Putamen (tissue), 1 donor: ENCODE data around the gene TGFB1.

ENCODE experiments used
- DNase-seq: peaks from one replicate; pipeline ENCODE4 v3.0.0-alpha.2; 2016; ENCODE audit warnings: low spot score

TGFB1 gene

DNA sequence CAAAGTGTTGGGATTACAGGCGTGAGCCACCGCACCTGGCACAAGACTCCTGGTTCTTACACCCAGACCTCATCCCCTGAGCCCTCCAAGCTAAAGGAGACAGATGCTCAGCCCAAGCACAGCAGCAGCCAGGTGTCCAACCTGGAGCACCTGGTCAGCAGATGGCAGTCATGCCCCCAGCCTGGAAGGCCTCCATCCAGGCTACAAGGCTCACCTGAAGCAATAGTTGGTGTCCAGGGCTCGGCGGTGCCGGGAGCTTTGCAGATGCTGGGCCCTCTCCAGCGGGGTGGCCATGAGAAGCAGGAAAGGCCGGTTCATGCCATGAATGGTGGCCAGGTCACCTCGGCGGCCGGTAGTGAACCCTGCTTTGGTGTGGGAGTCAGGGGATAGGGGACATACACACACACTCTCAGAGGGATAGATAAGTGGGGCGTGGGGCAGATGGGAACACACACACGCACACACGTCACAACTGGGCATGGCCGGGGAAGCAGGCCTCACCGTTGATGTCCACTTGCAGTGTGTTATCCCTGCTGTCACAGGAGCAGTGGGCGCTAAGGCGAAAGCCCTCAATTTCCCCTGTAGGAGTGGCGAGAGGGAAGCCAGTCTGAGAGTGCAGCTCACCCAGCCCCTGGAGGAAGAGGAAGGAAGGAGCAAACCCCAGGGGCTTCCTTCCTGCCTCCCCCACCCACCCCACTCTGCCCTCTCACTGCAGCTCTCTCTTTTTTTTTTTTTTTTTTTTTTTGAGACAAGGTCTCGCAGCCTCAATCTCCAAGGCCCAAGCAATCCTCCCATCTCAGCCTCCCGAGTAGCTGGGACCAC is 11.8 kb downstream of the TGFB1 start:
- DNase-seq: no peak

DNA sequence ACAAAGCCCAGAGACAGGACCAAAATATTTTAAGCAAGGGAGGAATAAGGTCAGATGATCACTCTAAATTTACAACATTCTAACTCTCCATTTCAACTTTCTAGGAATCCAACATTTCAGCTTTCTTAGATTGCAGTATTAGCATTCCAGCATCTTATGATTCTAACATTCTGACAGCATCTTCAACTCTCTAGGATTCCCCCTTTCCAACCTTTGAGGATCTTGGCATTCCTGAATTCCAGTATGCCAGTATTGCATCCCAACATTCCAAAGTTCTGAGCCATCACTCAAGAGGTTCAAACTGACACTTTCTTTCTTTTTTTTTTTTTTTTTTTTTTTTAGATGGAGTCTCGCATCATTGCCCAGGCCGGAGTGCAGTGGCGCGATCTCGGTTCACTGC is 13.8 kb downstream of the TGFB1 start:
- DNase-seq: no peak

DNA sequence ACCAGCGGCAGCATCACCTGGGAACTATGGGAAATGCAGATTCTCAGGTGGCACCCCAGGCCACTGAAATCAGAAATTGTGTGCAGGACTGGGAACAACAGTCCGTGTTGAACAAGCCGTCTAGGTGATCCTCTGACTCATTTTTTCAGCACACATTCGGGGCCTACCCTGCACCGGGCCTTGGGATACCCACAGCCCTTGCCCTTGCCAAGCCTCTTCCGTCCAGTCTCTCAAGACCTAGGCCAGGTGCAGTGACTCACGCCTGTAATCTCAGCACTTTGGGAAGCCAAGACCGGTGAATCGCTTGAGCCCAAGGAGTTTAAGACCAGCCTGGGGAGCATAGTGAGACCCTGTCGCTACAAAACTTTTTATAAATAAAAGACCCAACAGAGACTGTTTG is 18.3 kb downstream of the TGFB1 start:
- no peak for DNase-seq

DNA sequence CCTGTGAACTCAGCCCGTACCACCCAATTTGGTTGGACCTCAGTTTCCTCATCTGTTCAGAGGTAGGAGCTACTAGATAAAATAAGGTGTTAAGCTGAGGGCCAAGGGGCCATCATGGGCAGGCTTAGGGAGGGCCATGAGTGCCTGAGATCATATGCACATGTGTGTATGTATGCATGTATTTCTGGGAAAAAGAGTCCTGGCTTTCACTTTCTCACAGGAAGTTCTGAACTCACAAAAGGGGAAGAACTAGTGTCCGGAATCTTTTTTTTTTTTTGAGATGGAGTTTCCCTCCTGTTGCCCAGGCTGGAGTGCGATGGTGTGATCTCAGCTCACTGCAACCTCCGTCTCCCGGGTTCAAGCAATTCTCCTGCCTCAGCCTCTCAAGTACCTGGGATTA is 18.9 kb downstream of the TGFB1 start:
- DNase-seq: no peak

DNA sequence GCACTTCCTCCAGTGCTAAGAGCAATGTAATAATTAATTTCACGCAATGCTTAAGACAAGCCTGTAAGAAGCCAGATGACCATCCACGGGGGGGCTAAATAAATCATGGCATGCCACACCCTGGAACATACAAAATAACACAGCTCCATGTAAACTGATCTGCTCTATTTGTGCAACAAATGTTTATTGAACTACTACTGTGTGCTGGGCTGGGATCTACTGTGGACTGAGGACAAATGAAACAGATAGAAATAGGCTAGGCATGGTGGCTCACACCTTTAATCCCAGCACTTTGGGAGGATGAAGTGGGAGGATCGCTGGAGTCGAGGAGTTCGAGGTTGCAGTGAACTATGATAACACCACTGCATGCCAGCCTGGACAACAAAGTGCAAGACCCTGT is 21.3 kb downstream of the TGFB1 start:
- no peak for DNase-seq

DNA sequence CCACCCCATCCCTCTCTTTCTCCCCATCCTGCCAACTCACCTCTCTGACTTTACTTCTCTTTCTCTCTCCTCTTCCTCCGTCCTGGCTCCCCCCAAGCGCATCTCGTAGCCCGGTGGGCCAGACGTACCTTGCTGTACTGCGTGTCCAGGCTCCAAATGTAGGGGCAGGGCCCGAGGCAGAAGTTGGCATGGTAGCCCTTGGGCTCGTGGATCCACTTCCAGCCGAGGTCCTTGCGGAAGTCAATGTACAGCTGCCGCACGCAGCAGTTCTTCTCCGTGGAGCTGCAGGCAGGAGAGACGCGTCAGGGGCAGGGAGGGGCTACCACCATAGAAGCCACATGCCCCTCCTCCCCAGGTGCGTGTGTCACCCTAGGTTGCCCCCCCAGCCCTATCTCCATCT is 21.7 kb downstream of the TGFB1 start:
- DNase-seq: no peak

DNA sequence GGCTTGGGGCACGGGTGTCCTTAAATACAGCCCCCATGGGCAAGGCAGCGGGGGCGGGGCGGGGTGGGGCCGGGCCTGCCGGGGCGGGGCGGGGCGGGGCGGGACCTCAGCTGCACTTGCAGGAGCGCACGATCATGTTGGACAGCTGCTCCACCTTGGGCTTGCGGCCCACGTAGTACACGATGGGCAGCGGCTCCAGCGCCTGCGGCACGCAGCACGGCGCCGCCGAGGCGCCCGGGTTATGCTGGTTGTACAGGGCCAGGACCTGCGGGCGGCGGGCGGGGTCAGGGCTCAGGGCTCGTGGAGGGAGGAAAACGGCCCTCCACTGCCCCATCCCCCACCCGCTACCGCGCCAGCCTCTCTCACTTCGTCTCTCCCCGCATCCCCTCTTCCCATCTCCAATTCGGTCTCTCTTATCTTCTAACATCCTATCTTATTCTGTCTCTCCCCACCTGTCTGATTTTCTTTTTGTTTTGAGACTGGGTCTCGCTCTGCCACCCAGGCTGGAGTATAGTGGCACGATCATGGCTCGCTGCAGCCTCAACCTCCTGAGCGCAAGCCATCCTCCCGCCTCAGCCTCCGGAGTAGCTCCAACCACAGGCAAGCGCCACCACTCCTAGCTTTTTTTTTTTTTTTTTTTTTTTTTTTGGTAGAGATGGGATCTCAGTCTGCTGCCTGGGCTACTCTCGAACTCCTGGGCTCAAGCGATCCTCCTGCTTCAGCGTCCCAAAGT is 22.6 kb downstream of the TGFB1 start:
- no peak for DNase-seq

DNA sequence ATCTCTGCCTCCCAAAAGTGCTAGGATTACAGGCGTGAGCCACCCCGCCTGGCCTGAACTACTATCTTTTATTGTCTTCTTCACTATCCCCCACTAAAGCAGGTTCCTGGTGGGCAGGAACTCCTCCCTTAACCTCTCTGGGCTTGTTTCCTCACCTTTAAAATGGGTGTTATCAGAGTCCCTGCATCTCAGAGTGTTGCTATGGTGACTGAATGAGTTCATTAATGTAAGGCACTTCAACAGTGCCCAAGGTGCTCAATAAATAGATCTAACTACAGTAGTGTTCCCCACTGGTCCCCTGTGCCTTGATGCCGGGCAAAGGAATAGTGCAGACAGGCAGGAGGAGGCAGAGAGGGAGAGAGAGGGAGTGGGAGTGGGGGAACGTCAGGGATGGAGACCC is 23.2 kb downstream of the TGFB1 start:
- DNase-seq: no peak

DNA sequence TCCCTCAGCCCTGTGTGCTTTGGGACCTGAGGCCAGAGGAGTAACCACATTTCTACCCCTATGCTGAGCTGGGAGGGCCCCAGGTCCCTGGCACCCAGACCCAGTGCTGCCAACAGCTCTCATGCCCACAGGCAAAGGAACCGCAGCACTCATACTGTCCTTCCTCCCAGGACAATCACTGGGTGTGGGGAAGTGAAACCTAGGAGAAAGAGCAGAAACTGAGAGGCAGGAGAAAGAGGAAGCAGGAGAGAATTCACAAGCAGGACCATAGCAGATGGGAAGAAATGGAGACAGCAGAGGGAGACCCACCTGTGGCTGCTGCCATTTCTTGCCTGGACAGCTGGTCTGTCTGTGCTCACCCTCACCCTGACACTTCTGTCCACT is 24.9 kb downstream of the TGFB1 start:
- DNase-seq: no peak

DNA sequence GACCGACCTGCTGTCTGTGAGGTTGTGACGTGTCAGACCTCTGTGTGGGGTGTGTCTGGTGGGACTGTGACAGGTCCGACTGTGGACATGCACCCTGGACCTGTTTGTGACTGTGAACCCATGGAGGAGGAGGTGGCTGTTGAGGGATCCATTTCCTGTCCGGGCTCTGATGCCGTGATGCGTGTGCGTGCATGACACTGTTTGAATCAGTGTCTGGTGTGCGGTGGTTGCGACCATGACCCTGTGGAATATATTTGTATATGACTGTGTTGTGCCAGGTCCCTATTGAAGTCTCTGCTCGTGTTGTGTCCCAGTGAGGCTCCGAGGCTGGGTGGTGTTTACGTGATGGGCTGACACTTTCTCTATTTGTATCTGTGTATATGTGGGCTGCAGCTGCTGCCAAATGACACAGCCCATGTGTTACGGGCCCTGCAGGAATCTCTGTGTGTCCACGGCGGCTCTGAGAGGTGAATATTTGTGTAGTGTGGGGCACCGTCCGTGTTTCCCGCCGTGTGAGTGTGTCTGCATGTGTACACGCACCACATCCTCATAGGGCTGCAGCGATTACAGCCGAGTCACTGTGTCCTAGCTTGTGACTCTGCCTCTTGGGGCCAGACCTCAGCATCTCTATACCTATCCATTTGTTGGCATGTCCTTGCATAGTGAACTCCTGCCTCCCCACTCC is 25.4 kb downstream of the TGFB1 start:
- DNase-seq: no peak

DNA sequence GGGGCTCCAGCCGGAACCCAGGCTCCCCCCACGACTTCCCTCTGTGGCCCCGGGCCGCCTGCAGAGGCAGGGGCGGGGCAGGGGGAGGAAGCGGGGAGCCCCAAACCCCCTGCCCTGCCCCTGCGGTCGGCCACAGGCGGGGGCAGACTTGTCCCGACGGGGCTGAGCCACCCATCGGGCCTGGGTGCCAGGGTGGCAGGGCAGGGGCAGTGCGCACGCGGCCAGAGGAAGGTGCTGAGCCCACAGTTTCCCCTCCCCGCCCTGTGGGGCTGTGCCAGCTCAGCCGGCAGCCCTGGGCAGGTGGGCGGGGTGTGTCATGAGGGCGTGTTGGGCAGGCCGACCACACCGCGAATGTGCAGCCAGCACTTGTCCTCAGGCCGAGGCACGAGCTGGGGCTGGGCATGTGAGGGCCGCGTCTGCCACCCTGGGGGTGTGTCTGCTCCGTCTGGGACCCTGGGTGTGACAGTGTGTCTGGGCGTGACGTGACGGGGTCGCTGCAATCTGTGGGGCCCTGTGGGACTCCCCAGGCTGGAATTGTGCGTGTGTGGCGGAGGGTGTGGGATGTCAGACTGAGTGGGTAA is 26.1 kb downstream of the TGFB1 start:
- DNase-seq: no peak

DNA sequence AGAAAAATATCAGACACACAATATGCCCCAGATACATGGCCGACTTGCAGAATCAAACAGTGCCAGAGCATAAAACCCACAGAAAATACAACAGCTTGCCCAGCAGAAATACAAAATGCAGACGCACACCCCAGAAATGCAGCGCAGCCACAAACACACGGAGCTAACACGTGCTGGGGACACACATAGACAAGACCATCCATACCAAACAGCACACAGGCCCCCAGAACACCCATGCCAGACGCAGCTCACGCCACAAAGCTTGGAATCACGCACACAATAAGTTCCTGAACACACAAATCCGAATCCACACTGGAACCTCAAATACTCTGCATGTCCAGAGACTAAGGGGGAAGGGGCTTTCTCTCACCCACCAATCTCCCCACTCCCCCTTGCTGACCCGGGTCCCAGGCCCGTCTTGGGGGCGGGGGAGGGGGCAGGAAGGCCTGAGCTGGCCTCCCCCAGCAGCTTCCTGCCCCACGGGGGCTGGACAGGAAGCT is 26.6 kb downstream of the TGFB1 start:
- DNase-seq: no peak

DNA sequence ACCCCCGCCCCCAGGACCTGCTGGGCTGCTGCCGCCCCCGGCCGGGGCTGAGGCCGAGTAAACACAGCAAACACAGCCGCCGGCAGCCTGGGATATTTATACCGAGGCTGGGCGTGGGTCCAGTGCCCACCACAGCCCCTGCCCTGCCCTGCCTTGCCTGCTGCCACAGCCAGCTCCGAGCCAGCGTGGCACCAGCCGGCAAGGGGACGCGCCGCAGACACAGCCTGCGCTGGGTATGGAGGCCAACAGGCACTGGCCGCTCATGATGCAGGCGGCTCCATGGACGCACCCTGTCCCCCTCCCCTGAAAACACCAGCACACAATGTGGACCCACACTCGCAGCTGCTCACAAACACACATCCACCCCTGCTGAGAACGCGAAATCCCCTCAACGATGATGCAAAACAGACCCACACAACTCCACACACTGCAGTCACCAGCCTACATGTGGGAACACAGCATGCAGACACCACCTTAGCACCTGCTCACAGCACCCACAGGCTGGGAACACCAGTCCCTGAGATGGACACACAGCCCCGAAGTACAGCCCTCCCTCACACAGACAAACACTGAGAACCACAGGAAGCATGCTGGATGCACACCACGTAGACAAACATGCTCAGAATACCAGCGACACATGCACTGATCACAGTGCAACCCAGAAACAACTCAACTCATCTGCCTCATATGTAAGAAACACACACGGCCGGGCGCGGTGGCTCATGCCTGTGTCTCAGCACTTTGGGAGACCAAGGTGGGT is 27.6 kb downstream of the TGFB1 start:
- no peak for DNase-seq

DNA sequence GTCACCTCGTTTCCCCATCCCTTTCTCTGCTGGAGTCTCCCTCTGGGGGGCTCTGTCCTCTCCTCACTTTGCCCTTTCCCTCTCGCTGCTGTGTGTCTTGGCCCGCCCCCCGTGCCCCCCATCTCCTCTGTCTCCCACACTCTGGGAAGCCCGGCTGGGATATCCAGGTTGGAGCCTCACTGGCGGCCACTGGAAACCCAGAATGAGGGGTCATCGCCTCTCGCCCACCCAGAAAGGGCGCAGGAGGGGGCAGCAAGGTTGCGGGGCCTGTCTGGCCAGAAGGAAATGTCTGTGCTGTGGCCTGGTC is 28.1 kb downstream of the TGFB1 start:
- no peak for DNase-seq

DNA sequence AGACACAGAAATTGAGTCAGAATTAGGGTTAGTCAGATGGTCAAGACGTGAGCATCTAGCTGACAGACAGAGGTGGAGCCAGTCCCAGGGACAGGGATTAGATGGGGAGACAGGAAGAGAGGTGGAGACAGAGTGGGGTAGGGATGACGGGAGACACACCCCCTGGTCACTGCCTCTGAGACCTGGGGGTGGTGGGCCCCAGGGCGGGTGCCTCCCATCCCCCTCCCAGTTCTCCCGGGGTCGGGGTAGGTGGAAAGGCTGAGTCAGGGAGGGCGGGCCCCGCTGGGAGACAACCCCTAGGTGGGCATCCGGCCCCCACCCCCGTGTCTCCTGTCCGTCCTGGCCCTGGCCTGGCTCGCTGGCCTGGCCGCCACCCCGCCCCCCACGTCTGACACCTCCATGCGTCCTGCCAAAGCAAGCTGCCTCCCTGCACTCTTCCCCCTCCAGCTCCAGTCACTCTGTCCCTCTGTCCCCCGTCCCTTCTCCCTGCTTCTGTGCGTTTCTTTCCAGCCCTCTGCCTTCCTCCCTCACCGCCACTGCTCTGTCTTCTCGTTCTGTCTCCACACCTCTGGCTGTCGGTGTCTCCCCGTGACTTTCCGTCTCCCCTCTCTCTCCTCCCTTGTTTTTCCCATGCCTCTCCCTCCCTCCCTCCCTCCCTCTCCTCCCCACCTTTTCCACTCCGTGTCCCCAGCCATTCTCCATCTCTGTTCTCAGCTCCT is 28.6 kb downstream of the TGFB1 start:
- no peak for DNase-seq

DNA sequence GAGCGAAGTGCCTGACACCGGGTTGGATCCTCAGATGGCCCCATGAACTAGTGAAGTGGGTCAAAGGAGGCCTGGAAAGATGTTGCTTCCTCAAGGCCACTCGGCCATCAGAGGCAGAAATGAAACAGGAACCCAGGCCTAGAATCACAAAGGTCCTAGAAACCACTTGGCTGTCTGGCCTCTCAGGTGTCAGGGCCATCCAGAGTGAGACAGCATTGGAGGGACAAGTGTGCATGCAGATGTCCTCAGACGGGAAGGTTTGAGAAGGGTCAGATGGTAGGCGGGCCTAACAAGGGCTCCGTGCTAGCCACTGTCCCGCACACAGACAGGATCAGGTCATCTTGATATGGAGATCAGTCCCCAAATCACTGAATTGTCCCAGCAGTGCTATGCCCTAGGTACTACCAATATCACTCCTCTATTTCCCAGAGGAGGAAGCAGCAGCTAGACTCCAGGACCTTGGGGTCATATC is 29.5 kb downstream of the TGFB1 start:
- DNase-seq: no peak

DNA sequence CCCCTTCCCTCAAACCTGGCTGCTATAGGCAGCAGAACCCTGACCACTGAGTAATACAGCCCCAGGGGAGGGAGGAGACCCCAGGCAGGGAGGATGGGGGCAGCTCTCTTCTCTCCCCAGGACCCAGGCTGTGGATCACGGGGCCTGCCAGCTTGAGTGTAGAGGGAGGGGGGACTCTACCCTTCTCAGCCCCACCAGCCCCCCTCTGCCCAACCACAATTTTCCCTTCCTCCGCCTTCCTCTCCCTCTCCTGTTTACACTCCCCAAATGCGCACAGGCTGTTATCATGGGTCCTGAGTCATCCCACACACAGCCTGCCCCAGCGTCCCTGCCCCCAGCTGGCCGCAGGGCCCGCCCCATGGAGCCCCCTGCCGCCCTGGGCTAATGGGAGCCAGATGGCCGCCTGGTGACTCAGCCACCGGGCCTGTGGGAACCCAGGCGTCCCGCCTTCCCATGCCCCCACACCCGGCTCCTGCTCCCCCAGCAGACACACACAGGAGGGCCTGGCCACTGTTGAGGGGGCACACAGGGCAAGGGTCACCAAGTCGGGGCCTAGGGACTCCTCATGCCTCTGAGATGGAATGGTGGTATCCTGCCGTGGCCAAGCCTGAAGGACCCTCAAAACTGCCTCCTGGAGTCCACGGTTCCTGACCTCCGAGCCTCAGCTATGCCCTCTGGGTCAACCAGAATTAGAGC is 30.1 kb downstream of the TGFB1 start:
- DNase-seq: no peak

DNA sequence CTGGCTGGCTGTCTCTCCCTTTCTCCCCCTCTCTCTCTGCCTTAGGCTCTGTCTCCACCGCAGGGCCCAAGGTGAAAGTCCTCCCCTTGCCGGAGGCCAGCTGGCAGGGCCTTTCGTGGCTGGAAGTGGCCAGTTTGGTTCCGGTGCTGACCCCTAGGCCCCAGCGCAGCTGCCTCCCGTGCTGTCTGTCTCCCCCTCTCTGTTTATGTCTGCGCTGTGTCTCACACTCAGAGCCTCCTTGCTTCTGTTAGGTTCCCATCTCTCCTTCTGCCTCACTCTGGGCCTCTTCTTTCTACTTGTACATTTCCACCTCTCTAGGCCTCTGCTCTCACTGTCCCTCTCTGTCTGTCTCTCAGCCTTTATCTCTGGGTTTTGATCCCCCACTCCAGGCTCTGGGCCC is 30.7 kb downstream of the TGFB1 start:
- no peak for DNase-seq

DNA sequence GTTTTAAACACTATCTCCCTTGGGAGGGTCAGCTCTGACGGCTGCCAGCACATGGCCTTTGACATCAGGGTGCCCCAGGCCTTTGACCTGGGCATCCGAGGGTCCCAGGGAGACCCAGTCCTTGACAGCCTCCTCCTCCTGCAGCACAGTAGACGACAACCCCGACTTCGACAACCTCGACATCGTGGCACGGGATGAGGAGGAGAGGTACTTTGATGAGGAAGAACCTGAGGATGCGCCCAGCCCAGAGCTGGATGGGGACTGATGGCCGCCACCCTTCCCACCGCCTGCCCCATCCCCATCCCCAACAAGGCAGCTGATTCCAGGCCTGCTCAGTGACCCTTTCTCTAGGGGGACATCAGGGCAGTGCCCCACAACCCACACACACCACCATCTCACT is 31.3 kb downstream of the TGFB1 start:
- DNase-seq: no peak

DNA sequence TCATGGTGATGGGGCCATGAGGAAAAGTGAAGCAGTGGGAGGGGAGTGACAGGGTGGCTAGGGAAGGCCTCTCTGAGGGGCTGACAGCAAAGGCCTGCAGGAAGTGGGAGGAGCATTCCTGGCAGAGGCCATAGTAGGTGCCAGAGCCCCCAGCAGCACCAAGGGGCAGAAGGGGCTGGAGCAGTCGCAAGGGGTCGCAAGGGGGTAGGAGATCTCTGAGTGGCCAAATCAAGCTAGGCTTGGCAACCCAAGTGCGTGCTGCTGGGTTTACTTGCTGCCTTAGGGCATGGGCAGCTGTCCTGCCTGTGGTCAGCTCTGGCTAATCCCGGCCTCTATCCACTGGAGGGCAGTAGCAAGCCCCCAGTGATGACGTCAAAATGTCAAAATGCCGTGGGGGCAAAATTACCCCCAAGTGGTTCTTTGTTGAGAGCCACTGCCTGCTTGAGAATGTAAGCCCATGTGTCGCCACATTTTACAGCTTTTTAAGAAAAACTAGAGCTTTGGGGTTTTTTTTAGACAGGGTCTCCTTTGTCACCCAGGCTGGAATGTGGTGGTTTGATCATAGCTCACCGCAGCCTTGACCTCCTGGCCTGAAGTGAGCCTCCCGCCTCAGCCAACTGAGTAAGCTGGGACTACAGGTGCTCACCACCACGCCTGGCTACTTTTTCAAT is 32.0 kb downstream of the TGFB1 start:
- no peak for DNase-seq
